K562 (cell line): ENCODE measurements around the gene CPTP. TPM values are rescaled to one million over a fixed set of nuclear protein-coding genes. Genes with fewer than 3 reads are reported as not detected.

Experiments
- ATAC-seq: fragments of 200-7000 bp; cut with Tn5 transposase; 3 replicates; pipeline ENCODE4 v1.9.1; 2020; ENCODE audit warnings: moderate library complexity
- BruUV-seq: library from RNA; stranded (reverse); fragments of 400-500 nt; replicated peaks from 2 replicates; lab custom pipeline; 2021; lab: Mats Ljungman, UMichigan
- CTCF ChIA-PET: fragments of 300-600 bp; formaldehyde crosslinking; extraction: SDS; loops from one replicate; lab custom pipeline; 2021; ENCODE audit warnings: low intra/inter-chr PET ratio; lab: Yijun Ruan, JAX
- POLR2A ChIA-PET: fragments of 300-600, 350-650 bp; sonication (Branson Sonifier 250); formaldehyde crosslinking; extraction: SDS; loops from one replicate; lab custom pipeline; 2021; ENCODE audit warnings: antibody characterized with exemption, inconsistent platforms; lab: Yijun Ruan, JAX
- DNase-seq, 4 experiments: peaks; one replicate each; pipeline versions ENCODE4 v3.0.0 to v3.0.0-alpha.2; 2011 to 2018; ENCODE audit warnings: low spot score in 3 of 4, mixed read lengths in 3 of 4; ENCODE audit errors: extremely low read depth in 1 of 4
- FAIRE-seq: peaks from 2 replicates; lab custom pipeline; 2011; peaks lifted over from hg19 to GRCh38; lab: Jason Lieb, UNC
- H2AFZ ChIP-seq: 2 replicates; pipeline ENCODE4 v1.6.0; 2011; ENCODE audit warnings: low read depth, low read length, control low read depth, inconsistent platforms
- H3K27ac ChIP-seq: fragments of 200-600 bp; 3 replicates; pipeline ENCODE4 v1.8.0; 2011; ENCODE audit warnings: low read depth, mild to moderate bottlenecking, control low read depth, inconsistent platforms, low read length, moderate library complexity, mixed read lengths; ENCODE audit errors: extremely low read depth
- H3K27me3 ChIP-seq, 2 experiments: fragments of 300-600 bp in 1 of 2; 2 replicates in 1 of 2; 3 replicates in 1 of 2; pipeline versions ENCODE4 v1.6.0 to v1.8.0; 2011; ENCODE audit warnings: inconsistent platforms in 2 of 2, low read length in 2 of 2, mild to moderate bottlenecking in 1 of 2, mixed read lengths in 1 of 2, moderate library complexity in 1 of 2; ENCODE audit not compliant: control insufficient read depth in 2 of 2, insufficient read depth in 2 of 2
- H3K36me3 ChIP-seq: fragments of 300-600 bp; 3 replicates; pipeline ENCODE4 v1.8.0; 2011; ENCODE audit warnings: mild to moderate bottlenecking, low read length, inconsistent platforms; ENCODE audit not compliant: control insufficient read depth, insufficient read depth
- H3K4me1 ChIP-seq, 2 experiments: fragments of 200-600 bp in 1 of 2; replicated peaks in 1 of 2; 2 replicates in 1 of 2; 3 replicates in 1 of 2; pipeline versions ENCODE4 v1.5.1 to v1.8.0; 2011; ENCODE audit warnings: inconsistent platforms in 2 of 2, low read length in 2 of 2, mild to moderate bottlenecking in 1 of 2, mixed read lengths in 1 of 2, moderate library complexity in 1 of 2; ENCODE audit not compliant: control insufficient read depth in 2 of 2, insufficient read depth in 2 of 2
- H3K4me2 ChIP-seq: 2 replicates; pipeline ENCODE4 v1.6.1; 2011; ENCODE audit warnings: low read length, control low read depth, inconsistent platforms, mixed read lengths; ENCODE audit not compliant: insufficient read depth
- H3K4me3 ChIP-seq: fragments of 200-600 bp; sonication (generic), shearing (Covaris generic); 2 replicates; pipeline ENCODE4 v1.5.1; 2016; ENCODE audit warnings: control low read depth, inconsistent platforms
- H3K79me2 ChIP-seq: fragments of 200-600 bp; 3 replicates; pipeline ENCODE4 v1.8.0; 2011; ENCODE audit warnings: low read length, inconsistent platforms; ENCODE audit not compliant: control insufficient read depth, insufficient read depth
- H3K9ac ChIP-seq, 2 experiments: 2 replicates each; pipeline versions ENCODE4 v1.6.0 to v1.6.1; 2011; ENCODE audit warnings: low read depth in 2 of 2, low read length in 2 of 2, control low read depth in 1 of 2, inconsistent platforms in 1 of 2, mild to moderate bottlenecking in 1 of 2, mixed read lengths in 1 of 2; ENCODE audit not compliant: insufficient read depth in 1 of 2
- H3K9me1 ChIP-seq: one replicate; pipeline ENCODE4 v1.6.0; 2011; ENCODE audit warnings: inconsistent platforms, mild to moderate bottlenecking, low read length, moderate library complexity; ENCODE audit not compliant: control insufficient read depth, insufficient read depth
- H3K9me3 ChIP-seq: replicated peaks from 2 replicates; pipeline ENCODE4 v1.5.1; 2011; ENCODE audit warnings: low read depth, low read length, inconsistent platforms; ENCODE audit not compliant: control insufficient read depth, insufficient read depth
- H4K20me1 ChIP-seq: replicated peaks from 2 replicates; pipeline ENCODE4 v1.6.1; 2011; ENCODE audit warnings: low read length, inconsistent platforms, mixed read lengths; ENCODE audit not compliant: control insufficient read depth, insufficient read depth
- ARHGAP35 ChIP-seq: fragments of 450-650 bp; IDR thresholded peaks from 2 replicates; pipeline ENCODE4 v1.6.1; 2018; ENCODE audit not compliant: partially characterized antibody
- ARID4B ChIP-seq: sonication (generic); formaldehyde crosslinking; IDR thresholded peaks from 2 replicates; pipeline ENCODE4 v1.8.0; 2022; ENCODE audit warnings: mild to moderate bottlenecking, missing genetic modification reagents
- CREB3L1 ChIP-seq: fragments of 450-650 bp; IDR thresholded peaks from 2 replicates; pipeline ENCODE4 v1.6.1; 2014; ENCODE audit warnings: low read depth, mild to moderate bottlenecking, moderate library complexity, borderline replicate concordance
- EGR1 ChIP-seq: fragments of 450-650 bp; conservative IDR thresholded peaks from 2 replicates; pipeline ENCODE4 v1.6.1; 2017; ENCODE audit warnings: mild to moderate bottlenecking
- GATAD2B ChIP-seq: fragments of 450-650 bp; IDR thresholded peaks from 2 replicates; pipeline ENCODE4 v1.6.1; 2017; ENCODE audit warnings: mild to moderate bottlenecking, borderline replicate concordance
- HBP1 ChIP-seq: fragments of 450-650 bp; formaldehyde crosslinking; IDR thresholded peaks from 2 replicates; pipeline ENCODE4 v1.4.0; 2022; ENCODE audit warnings: missing genetic modification characterization
- LARP7 ChIP-seq: fragments of 450-650 bp; IDR thresholded peaks from 2 replicates; pipeline ENCODE4 v1.6.1; 2016
- NR3C1 ChIP-seq: sonication (generic); formaldehyde crosslinking; IDR thresholded peaks from 2 replicates; pipeline ENCODE4 v1.8.1; 2022; ENCODE audit warnings: missing genetic modification reagents
- PHF20 ChIP-seq: fragments of 450-650 bp; IDR thresholded peaks from 2 replicates; pipeline ENCODE4 v1.6.1; 2018; ENCODE audit not compliant: partially characterized antibody
- PTBP1 ChIP-seq: fragments of 200-400 bp; formaldehyde crosslinking; IDR thresholded peaks from 2 replicates; pipeline ENCODE4 v1.6.1; 2017; ENCODE audit warnings: low read depth, low read length
- TRIM24 ChIP-seq, 2 experiments: fragments of 450-650 bp; IDR thresholded peaks; 2 replicates each; pipeline ENCODE4 v1.6.1; 2016
- TSC22D4 ChIP-seq: fragments of 450-650 bp; IDR thresholded peaks from 2 replicates; pipeline ENCODE4 v1.6.1; 2016; ENCODE audit warnings: missing genetic modification characterization, missing biosample characterization, control low read depth
- ZBTB43 ChIP-seq: sonication (generic); formaldehyde crosslinking; IDR thresholded peaks from 2 replicates; pipeline ENCODE4 v1.8.0; 2023; ENCODE audit warnings: mild to moderate bottlenecking, missing genetic modification reagents
- WGBS: fragments of 100-300 bp; shearing (Covaris generic); methylation state at CpG from one replicate; pipeline ENCODE4 v1.1.6; 2016; ENCODE audit warnings: low coverage, mixed read lengths; ENCODE audit not compliant: insufficient coverage; ENCODE audit errors: missing lambda C conversion rate; 5-methylcytosine and 5-hydroxymethylcytosine counted together
- in situ Hi-C: fragments of 300-500 bp; cut with MboI; formaldehyde crosslinking; loops from 4 replicates; pipeline ENCODE4 v1.15.0; 2018; ENCODE audit warnings: inconsistent platforms, mixed read lengths
- intact Hi-C: fragments of 100-400 bp; cut with micrococcal nuclease; formaldehyde crosslinking; loops from 2 replicates; pipeline ENCODE4 v1.14.2; 2022
- polyA plus RNA-seq, 8 experiments: library from polyadenylated mRNA; depleted of rRNA in 4 of 8; stranded (reverse) in 5 of 8; unstranded in 3 of 8; fragments of >200 nt; fragmentation: Nextera tagmentation in 2 of 8; fragmentation: Illumina TruSeq in 1 of 8; extraction: Ambion mirVana in 2 of 8; extraction: Trizol in 1 of 8; gene quantifications; 2 replicates each; pipeline versions ENCODE4 v1.2.1 to v1.2.3, GENCODE V29; 2011 to 2014; ENCODE audit warnings: inconsistent platforms in 1 of 8, missing spikeins in 1 of 8
- total RNA-seq, 7 experiments: library from RNA; depleted of rRNA in 6 of 7; stranded (reverse); fragments of >200 nt in 6 of 7; fragmentation: Illumina TruSeq in 2 of 7; extraction: Trizol in 2 of 7; gene quantifications; 2 replicates each; pipeline versions ENCODE4 v1.2.1 to v1.2.3, GENCODE V29; 2011 to 2021; ENCODE audit warnings: low replicate concordance in 1 of 7

The CPTP gene
- total and polyA plus RNA-seq, 9 of the 15 experiments (the other 6 are each of a cell fraction or from before 2014, with no cell fraction given), result 0.11 to 25.8 (median 3.5) TPM

GRCh38 chr1:1365875-1366698 is 41.5 kb downstream of the CPTP start:
- Histone ChIP-seq H3K9me3 (peaks cover 10% of the 10 kb centered on the region), H3K4me1 (peaks cover 0 to 17% of the 10 kb centered on the region in 2 experiments; a peak in 2 of 5 replicates), H3K4me3 (no peak overlapping the region), H3K27ac (no peak overlapping the region), H2AFZ (no peak overlapping the region), H3K27me3 (no peaks in the 10 kb centered on the region; a peak in 1 of 5 replicates), H3K4me2 (no peak overlapping the region), H3K79me2 (no peaks in the 10 kb centered on the region), H4K20me1 (no peaks in the 10 kb centered on the region), H3K9me1 (no peaks in the 10 kb centered on the region), H3K36me3 (no peaks in the 10 kb centered on the region; the same call in 2 of the 3 replicates), H3K9ac (no peak overlapping the region)
- intact Hi-C loops, result no loop called here
- ChIA-PET CTCF (no interaction called here), POLR2A (interaction anchor here (0.8 kb wide), 1 partner anchor 54 kb away, joined by 3 read pairs; no protein-coding TSS in a partner anchor)
- BruUV-seq, result no TSS peak
- WGBS, result 25% methylated on average over 10 of the region's 10 CpGs
- DNase-seq (no peak), FAIRE-seq (no peak), ATAC-seq (no peak)
- in situ Hi-C loops, result loop anchor here (10.0 kb wide), 1 partner anchor 549 kb away; the partner anchor contains the start of genes CALML6 and TMEM52
- no peak for TF ChIP-seq EGR1
- TF ChIP-seq TSC22D4 (tag), result peak; percentile 87
- TF ChIP-seq CREB3L1, result no peak
- TF ChIP-seq PHF20, result peak; percentile 9
- no peak for TF ChIP-seq GATAD2B
- peak; percentile 8 to 10; a peak in 1 of 4 replicates for TF ChIP-seq TRIM24 (IDR thresholded peaks at IDR 0.05)
- TF ChIP-seq ARHGAP35, result peak; percentile 57
- TF ChIP-seq PTBP1, result no peak
- TF ChIP-seq ARID4B, result 0 out of 2 replicates have a peak, but pooled peaks have one; percentile 1
- 0 out of 2 replicates have a peak, but pooled peaks have one; percentile 4 for TF ChIP-seq HBP1
- TF ChIP-seq NR3C1 (CRISPR knock-in tag), result 0 out of 2 replicates have a peak, but pooled peaks have one; percentile 62
- peak; percentile 100 for TF ChIP-seq ZBTB43 (CRISPR knock-in tag)
- 0 out of 2 replicates have a peak, but pooled peaks have one; percentile 76 for TF ChIP-seq LARP7
